Inferior parietal cortex (tissue), 1 donor: Measurements from ENCODE around the gene GHRL.
A peak's percentile ranks its signal among the peaks of the same experiment; 100 is the strongest.

Experiments
- DNase-seq: peaks from one replicate; pipeline ENCODE4 v3.0.0-alpha.2; 2016; ENCODE audit errors: extremely low spot score

Gene GHRL, protein sequence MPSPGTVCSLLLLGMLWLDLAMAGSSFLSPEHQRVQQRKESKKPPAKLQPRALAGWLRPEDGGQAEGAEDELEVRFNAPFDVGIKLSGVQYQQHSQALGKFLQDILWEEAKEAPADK

GRCh38 chr3:10292505-10293419 lies at the start of gene GHRL:
Gene GHRL (minus strand): TSS chr3:10292947. CDS start chr3:10290180, 2,767 bp downstream.
- no peak for DNase-seq

- DNase-seq = no peak
Observed at GRCh38 chr3:10341901-10342398, 49.2 kb upstream of the GHRL start.

GRCh38 chr3:10340476-10340875 lies 47.7 kb upstream of the GHRL start:
- no peak for DNase-seq

GRCh38 chr3:10340046-10340445 lies 47.3 kb upstream of the GHRL start:
- no peak for DNase-seq

DNA sequence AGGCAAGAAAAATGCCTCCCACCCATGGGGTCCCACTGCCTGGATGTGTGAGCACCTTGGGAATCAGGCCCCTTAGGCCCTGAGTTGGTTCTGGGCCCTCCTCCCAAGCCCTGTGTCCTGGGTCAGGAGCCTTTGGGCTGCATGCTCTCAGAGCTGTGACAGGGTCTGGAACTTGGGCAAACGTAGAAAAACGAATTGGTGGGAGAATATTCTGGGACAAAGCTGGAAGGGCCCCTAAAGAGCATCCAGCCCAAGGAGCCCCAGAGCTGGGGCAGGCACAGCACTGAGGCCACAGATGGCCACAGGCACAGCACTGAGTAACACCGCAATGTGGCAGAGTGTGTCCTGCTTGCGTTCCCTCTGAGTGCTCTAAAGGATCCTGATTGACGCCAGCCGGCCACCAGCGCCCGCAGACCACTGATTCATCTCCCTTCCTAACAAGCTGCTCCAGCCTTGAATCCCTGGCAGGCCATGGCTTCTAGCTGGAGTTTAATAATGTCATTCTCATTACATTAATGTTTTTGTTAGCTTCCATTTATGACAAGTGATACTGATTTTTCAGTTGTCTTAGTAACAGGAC lies 46.7 kb upstream of the GHRL start:
- DNase-seq = no peak

DNA sequence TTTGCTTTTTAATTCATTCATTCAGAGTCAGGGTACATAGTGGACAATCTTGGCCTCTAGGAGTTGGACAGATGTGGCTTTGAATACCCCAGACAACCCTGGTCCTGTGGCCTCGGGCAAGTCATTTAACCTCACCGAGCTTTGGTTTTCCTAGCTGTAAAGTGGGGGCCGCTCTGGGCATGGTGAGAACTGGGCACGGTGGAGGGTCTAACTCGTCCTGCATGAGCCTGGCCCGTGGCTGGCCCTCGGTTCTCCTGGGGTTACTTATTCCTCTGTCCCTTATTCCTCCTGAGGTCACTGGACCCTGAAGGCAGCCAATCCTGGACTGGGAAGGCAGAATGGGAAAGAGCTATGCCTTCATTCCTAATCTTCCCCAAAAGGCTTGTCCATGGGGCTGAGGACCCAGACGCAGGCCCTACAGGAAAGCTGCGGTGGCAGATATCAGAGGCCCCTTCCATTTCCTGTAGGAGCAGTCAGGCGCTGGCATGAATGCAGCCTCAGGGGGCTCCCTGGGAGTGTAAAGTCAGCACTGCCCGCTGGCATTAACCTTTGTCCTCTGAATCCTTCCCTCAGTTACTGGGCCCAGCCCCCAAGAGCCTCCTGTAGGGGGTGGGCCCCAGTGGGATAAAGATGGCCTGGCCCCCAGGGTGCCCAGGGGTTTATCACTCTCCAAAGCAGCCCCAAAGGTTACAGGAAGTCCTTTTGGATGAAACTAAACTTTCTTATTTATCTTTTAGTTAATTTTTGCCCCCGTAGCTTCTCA lies 46.0 kb upstream of the GHRL start:
- no peak for DNase-seq

DNA sequence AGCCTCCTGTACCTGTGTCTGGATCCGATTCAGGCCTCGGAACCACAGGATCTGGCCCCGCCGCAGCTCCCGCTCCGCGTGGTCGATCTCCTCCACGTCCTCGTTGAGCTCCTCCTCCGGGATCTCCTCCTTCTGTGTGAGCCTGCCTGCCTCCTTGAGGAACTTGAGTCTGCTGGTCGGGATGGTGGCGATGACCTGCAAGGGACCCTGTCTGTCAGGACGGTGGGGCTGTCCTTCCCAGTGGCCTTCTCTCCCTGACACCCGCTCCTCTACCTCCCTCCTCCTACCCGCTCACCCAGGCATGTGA lies 45.4 kb upstream of the GHRL start:
- DNase-seq = no peak

DNA sequence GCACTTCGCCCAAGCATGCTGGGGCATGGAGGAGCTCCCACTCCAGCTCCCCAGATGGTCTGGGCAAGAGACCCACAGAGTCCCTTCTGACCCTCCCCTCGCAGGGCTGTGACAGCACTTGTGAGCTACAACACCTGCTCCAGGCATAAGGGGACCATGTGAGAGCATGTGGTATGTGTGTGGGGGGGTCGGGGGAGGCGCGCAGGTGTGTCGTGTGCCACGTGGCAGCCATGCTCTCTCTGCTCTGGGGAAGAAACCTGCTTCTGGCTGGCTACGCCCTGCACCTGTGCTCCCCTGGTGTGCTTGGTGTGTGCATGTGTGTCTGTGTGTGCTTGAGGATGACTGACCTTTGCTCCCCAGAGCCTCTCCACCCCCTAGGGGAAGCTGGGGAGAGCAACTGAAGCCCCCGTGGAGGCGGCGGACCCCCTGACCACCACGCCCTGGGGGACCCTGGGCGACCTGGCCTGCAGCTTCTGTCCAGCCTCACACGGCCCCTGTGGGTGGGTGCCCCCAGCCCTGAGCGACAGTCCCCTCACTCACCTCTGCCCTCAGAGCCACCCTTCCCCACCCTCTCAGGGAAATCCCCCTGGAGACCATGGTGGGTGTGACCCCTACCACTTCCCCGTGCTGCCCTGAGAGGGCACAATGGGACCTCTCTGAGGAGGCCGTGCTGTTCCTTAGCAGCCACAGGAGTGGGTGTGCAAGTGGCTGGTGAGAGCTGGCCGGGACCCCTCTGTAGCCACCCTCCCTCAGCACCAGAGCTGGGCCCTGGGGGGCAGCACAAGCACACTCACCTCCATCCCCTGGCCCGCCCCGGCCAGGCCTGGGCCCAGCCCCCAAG lies 44.8 kb upstream of the GHRL start:
- DNase-seq = no peak

DNA sequence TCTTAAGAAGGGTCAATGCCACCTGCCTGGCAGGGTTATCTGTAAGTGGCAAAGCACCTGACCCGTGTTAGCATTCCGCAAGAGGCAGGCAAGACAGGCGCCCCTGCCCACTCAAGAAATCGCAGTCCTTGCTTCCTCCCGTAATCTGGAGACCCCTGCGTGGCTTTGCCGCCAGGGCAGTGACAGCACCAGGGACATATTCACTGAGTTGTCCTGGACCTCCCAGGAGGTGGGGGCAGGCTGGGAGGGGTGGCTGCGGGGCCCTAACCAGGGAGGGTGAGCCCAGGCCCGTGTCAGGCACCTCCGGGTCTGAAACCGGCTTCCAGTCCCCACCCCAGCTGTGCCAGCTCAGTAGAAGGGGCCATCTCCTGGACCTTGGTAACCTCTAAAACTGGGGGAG lies 44.0 kb upstream of the GHRL start:
- no peak for DNase-seq

DNA sequence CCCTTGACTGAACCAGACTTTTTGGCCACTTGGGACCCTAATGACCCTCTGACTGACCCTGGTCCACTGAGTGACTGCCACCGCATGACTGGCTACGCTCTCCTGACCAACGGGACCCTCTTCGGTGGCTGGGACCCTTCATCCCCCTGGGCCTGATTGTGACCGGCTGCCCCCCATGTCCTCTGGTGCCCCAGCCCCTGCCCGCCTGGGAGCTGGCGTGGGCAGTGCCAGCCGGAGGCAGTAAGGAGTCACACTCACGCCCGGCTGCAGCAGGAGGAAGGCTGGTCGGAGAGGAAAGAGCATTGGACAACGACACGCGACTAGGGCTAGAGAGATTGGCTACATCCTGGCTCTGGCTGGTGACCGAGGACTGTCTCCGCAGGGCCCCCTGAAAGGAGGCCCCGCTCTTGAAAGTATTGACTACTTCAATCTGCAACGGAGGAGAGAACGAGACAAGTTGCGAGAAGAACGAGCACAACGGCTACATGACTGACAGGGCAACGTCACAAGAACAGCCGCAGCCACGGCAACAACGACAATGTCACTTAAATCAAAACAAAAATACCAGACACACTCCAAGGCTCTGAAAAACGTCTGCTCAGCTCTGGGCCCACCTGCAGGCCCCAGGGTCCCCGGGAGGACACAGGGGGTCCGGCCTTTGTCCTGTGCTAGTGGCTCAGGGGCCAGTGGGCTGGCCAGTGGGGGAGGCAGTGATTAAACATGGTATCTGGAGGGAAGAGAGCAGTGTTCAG lies 43.3 kb upstream of the GHRL start:
- no peak for DNase-seq

GRCh38 chr3:10335190-10335738 lies 42.5 kb upstream of the GHRL start:
- DNase-seq = no peak

- peak; percentile 60 for DNase-seq
Observed at GRCh38 chr3:10334459-10334858, 41.7 kb upstream of the GHRL start.

GRCh38 chr3:10334042-10334441 lies 41.3 kb upstream of the GHRL start:
- DNase-seq = no peak

GRCh38 chr3:10333349-10333650 lies 40.6 kb upstream of the GHRL start:
- no peak for DNase-seq

- DNase-seq = no peak
Observed at GRCh38 chr3:10332481-10333348, 40.0 kb upstream of the GHRL start.

- DNase-seq = no peak
Observed at GRCh38 chr3:10331320-10331719, 38.6 kb upstream of the GHRL start.

DNA sequence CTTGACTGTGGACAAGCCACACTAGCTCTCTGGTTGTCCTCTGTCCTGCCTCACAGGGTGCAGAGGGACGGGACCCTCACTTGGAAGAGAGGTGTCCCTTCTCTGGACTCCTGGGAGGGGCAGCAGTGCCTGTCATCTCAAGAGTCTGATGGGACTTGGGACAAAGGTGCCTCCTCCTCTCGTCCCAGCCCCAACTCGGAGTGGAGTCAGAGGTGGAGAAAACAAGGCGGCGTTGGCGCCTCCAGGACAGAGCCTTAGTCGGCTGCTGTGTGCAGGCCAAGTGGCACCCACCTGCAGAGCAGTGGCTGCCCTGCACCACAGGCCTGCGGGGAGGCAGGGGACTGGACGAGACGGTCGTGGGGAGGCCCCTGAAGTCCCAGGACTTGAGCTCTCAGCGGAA lies 37.6 kb upstream of the GHRL start:
- no peak for DNase-seq

- no peak for DNase-seq
Observed at GRCh38 chr3:10329495-10330015, 36.8 kb upstream of the GHRL start.

GRCh38 chr3:10328460-10329071 lies 35.8 kb upstream of the GHRL start:
- DNase-seq = no peak
